BLaER1 treated with 17β-estradiol and CSF1 and Interleukin-3, amounts not matched to agents 10 nM and 100 nM (cell line): ENCODE results near the gene FAM193B.

ENCODE experiments used
- H3K27ac ChIP-seq, 11 experiments: shearing (Covaris generic); formaldehyde crosslinking; 2 replicates each; pipeline ENCODE4 v1.8.1; 2022
- H3K27me3 ChIP-seq, 11 experiments: shearing (Covaris generic); formaldehyde crosslinking; 2 replicates each; pipeline ENCODE4 v1.8.1; 2022
- H3K36me3 ChIP-seq, 11 experiments: shearing (Covaris generic); formaldehyde crosslinking; 2 replicates each; pipeline ENCODE4 v1.8.1; 2022
- H3K4me1 ChIP-seq, 10 experiments: shearing (Covaris generic); formaldehyde crosslinking; 2 replicates each; pipeline ENCODE4 v1.8.1; 2022
- H3K4me2 ChIP-seq, 11 experiments: shearing (Covaris generic); formaldehyde crosslinking; 2 replicates each; pipeline ENCODE4 v1.8.1; 2022
- H3K4me3 ChIP-seq, 10 experiments: shearing (Covaris generic); formaldehyde crosslinking; 2 replicates each; pipeline ENCODE4 v1.8.1; 2022
- H3K9ac ChIP-seq, 11 experiments: shearing (Covaris generic); formaldehyde crosslinking; 2 replicates each; pipeline ENCODE4 v1.8.1; 2022
- H3K9me3 ChIP-seq, 11 experiments: shearing (Covaris generic); formaldehyde crosslinking; replicated peaks in 1 of 11; 2 replicates each; pipeline ENCODE4 v1.8.1; 2022
- H4K20me1 ChIP-seq, 11 experiments: shearing (Covaris generic); formaldehyde crosslinking; 2 replicates each; pipeline ENCODE4 v1.8.1; 2022
- Cebpa-rat ChIP-seq, 11 experiments: shearing (Covaris generic); IDR thresholded peaks; 2 replicates each; pipeline ENCODE4 v1.8.1; 2022

The FAM193B gene

GRCh38 chr5:177475563-177476427 is 78.6 kb downstream of the FAM193B start:
- Histone ChIP-seq H3K4me2 (peak overlapping the region; percentile 73 to 95 (median 88); a peak in 20 of 22 replicates), H3K4me1 (peaks cover 82 to 88% (median 86%) of the 10 kb centered on the region in 10 experiments), H3K4me3 (no peak overlapping the region), H4K20me1 (peaks cover 6 to 60% (median 20%) of the 10 kb centered on the region in 11 experiments; a peak in 21 of 22 replicates), H3K9me3 (no peaks in the 10 kb centered on the region), H3K9ac (peak overlapping the region in 2 of 11 experiments; percentile 10 to 38; a peak in 3 of 22 replicates), H3K36me3 (peaks cover 0 to 16% (median 12%) of the 10 kb centered on the region in 11 experiments; a peak in 12 of 22 replicates), H3K27ac (peak overlapping the region in 4 of 11 experiments; percentile 5 to 60 (median 24); a peak in 4 of 22 replicates), H3K27me3 (no peaks in the 10 kb centered on the region)
- no peak for TF ChIP-seq Cebpa-rat (IDR thresholded peaks at IDR 0.05)

- Histone ChIP-seq H4K20me1 (peaks cover 8 to 61% (median 28%) of the 10 kb centered on the region in 11 experiments; a peak in 21 of 22 replicates), H3K36me3 (peaks cover 0 to 24% (median 19%) of the 10 kb centered on the region in 11 experiments; a peak in 14 of 22 replicates), H3K4me2 (peak overlapping the region; percentile 73 to 88 (median 83)), H3K4me3 (peak overlapping the region in 4 of 10 experiments; percentile 10 to 43 (median 32); a peak in 2 of 20 replicates), H3K4me1 (peaks cover 83 to 88% (median 86%) of the 10 kb centered on the region in 10 experiments), H3K27ac (peak overlapping the region in 8 of 11 experiments; percentile 5 to 60 (median 40); a peak in 11 of 22 replicates), H3K9ac (peak overlapping the region in 8 of 11 experiments; percentile 6 to 99 (median 42); a peak in 9 of 22 replicates), H3K9me3 (no peaks in the 10 kb centered on the region), H3K27me3 (no peaks in the 10 kb centered on the region)
- no peak for TF ChIP-seq Cebpa-rat (IDR thresholded peaks at IDR 0.05)
Measured at GRCh38 chr5:177474846-177475562, 79.4 kb downstream of the FAM193B start.

- H3K4me3 ChIP-seq: peak overlapping the region in 7 of 10 experiments; percentile 10 to 43 (median 34); a peak in 8 of 20 replicates
- peak overlapping the region in 8 of 11 experiments; percentile 7 to 99 (median 42); a peak in 11 of 22 replicates for H3K9ac ChIP-seq
- peak overlapping the region; percentile 73 to 88 (median 83) for H3K4me2 ChIP-seq
- peaks cover 0 to 33% (median 28%) of the 10 kb centered on the region in 11 experiments; a peak in 18 of 22 replicates for H3K36me3 ChIP-seq
- H3K4me1 ChIP-seq: peaks cover 81 to 88% (median 85%) of the 10 kb centered on the region in 10 experiments
- H3K27ac ChIP-seq: peak overlapping the region in 8 of 11 experiments; percentile 20 to 60 (median 40); a peak in 11 of 22 replicates
- H3K27me3 ChIP-seq: no peaks in the 10 kb centered on the region
- peaks cover 13 to 61% (median 37%) of the 10 kb centered on the region in 11 experiments; a peak in 21 of 22 replicates for H4K20me1 ChIP-seq
- TF ChIP-seq Cebpa-rat (IDR thresholded peaks at IDR 0.05): no peak
- no peaks in the 10 kb centered on the region for H3K9me3 ChIP-seq
Measured at GRCh38 chr5:177474002-177474476, 80.3 kb downstream of the FAM193B start.

GRCh38 chr5:177473443-177474001 is 80.8 kb downstream of the FAM193B start, which contains the start of gene DBN1:
Gene DBN1 (minus strand): TSS chr5:177473634. CDS start chr5:177473521, 113 bp downstream.
- H3K4me1 ChIP-seq: peaks cover 76 to 85% (median 81%) of the 10 kb centered on the region in 10 experiments
- H3K36me3 ChIP-seq: peaks cover 0 to 38% (median 34%) of the 10 kb centered on the region in 11 experiments; a peak in 20 of 22 replicates
- peak within 1 kb of the TSS; percentile 63 to 92 (median 78) for H3K4me3 ChIP-seq
- no peak for TF ChIP-seq Cebpa-rat (IDR thresholded peaks at IDR 0.05)
- H3K27me3 ChIP-seq: no peaks in the 10 kb centered on the region
- H3K9me3 ChIP-seq: no peaks in the 10 kb centered on the region
- H3K4me2 ChIP-seq: peak within 1 kb of the TSS; percentile 94 to 100 (median 99)
- peak within 1 kb of the TSS; percentile 82 to 100 (median 97) for H3K9ac ChIP-seq
- H4K20me1 ChIP-seq: peaks cover 11 to 61% (median 42%) of the 10 kb centered on the region in 11 experiments; a peak in 21 of 22 replicates
- peak within 1 kb of the TSS; percentile 16 to 99 (median 97); a peak in 21 of 22 replicates for H3K27ac ChIP-seq

- Histone ChIP-seq H3K4me2 (peak overlapping the region; percentile 94 to 100 (median 99)), H3K9me3 (no peaks in the 10 kb centered on the region; a peak in 1 of 22 replicates), H3K27me3 (no peaks in the 10 kb centered on the region), H3K4me3 (peak overlapping the region; percentile 63 to 92 (median 78)), H3K4me1 (peaks cover 68 to 77% (median 73%) of the 10 kb centered on the region in 10 experiments), H3K27ac (peak overlapping the region; percentile 16 to 99 (median 97); a peak in 21 of 22 replicates), H3K36me3 (peaks cover 0 to 46% (median 41%) of the 10 kb centered on the region in 11 experiments; a peak in 21 of 22 replicates), H4K20me1 (peaks cover 11 to 61% (median 49%) of the 10 kb centered on the region in 11 experiments; a peak in 21 of 22 replicates), H3K9ac (peak overlapping the region; percentile 82 to 100 (median 97))
- TF ChIP-seq Cebpa-rat (IDR thresholded peaks at IDR 0.05): no peak
Measured at GRCh38 chr5:177472460-177473442, 81.6 kb downstream of the FAM193B start.

- Histone ChIP-seq H3K27ac (peak overlapping the region in 9 of 11 experiments; percentile 78 to 99 (median 98); a peak in 19 of 22 replicates), H3K4me2 (peak overlapping the region; percentile 94 to 100 (median 99)), H3K4me3 (peak overlapping the region; percentile 63 to 92 (median 78)), H3K36me3 (peaks cover 9 to 56% (median 51%) of the 10 kb centered on the region in 11 experiments), H3K27me3 (no peaks in the 10 kb centered on the region), H3K9ac (peak overlapping the region; percentile 17 to 100 (median 97); a peak in 21 of 22 replicates), H3K9me3 (peaks cover 0 to 10% (median 3%) of the 10 kb centered on the region in 11 experiments; a peak in 13 of 22 replicates), H3K4me1 (peaks cover 60 to 68% (median 64%) of the 10 kb centered on the region in 10 experiments), H4K20me1 (peaks cover 11 to 60% (median 55%) of the 10 kb centered on the region in 11 experiments; a peak in 21 of 22 replicates)
- no peak; a peak in 1 of 22 replicates for TF ChIP-seq Cebpa-rat (IDR thresholded peaks at IDR 0.05)
Measured at GRCh38 chr5:177471610-177472356, 82.6 kb downstream of the FAM193B start.
